Astrocyte (in vitro differentiated cells and primary cell): ENCODE measurements around the gene TARDBP. TPM values are rescaled to one million over a fixed set of nuclear protein-coding genes. Genes with fewer than 3 reads are reported as not detected.

Source experiments
- DNase-seq: peaks from one replicate; pipeline ENCODE4 v3.0.0-alpha.2; 2010; ENCODE audit warnings: low read depth
- FAIRE-seq: peaks from 2 replicates; lab custom pipeline; 2011; peaks lifted over from hg19 to GRCh38; lab: Jason Lieb, UNC
- H2AFZ ChIP-seq: 2 replicates; pipeline ENCODE4 v1.6.0; 2012; ENCODE audit warnings: low read depth, low read length, inconsistent platforms
- H3K27ac ChIP-seq: 2 replicates; pipeline ENCODE4 v1.5.1; 2011; ENCODE audit warnings: low read depth, low read length, inconsistent platforms
- H3K27me3 ChIP-seq: 2 replicates; pipeline ENCODE4 v1.6.0; 2011; ENCODE audit warnings: low read length, inconsistent platforms; ENCODE audit not compliant: insufficient read depth
- H3K36me3 ChIP-seq: 2 replicates; pipeline ENCODE4 v1.5.1; 2011; ENCODE audit warnings: low read length, inconsistent platforms; ENCODE audit not compliant: insufficient read depth
- H3K4me1 ChIP-seq: 2 replicates; pipeline ENCODE4 v1.5.1; 2011; ENCODE audit warnings: low read length, inconsistent platforms; ENCODE audit not compliant: insufficient read depth
- H3K4me2 ChIP-seq: 2 replicates; pipeline ENCODE4 v1.6.0; 2012; ENCODE audit warnings: low read length, inconsistent platforms
- H3K4me3 ChIP-seq: 2 replicates; pipeline ENCODE4 v1.5.1; 2011; ENCODE audit warnings: low read depth, mild to moderate bottlenecking, low read length, inconsistent platforms; ENCODE audit not compliant: insufficient read depth
- H3K79me2 ChIP-seq: 2 replicates; pipeline ENCODE4 v1.6.0; 2012; ENCODE audit warnings: mild to moderate bottlenecking, low read length, inconsistent platforms; ENCODE audit not compliant: insufficient read depth
- H3K9ac ChIP-seq: 2 replicates; pipeline ENCODE4 v1.6.0; 2012; ENCODE audit warnings: mild to moderate bottlenecking, low read length, inconsistent platforms
- H3K9me3 ChIP-seq: 2 replicates; pipeline ENCODE4 v1.5.1; 2012; ENCODE audit warnings: low read depth, mild to moderate bottlenecking, low read length, inconsistent platforms; ENCODE audit not compliant: insufficient read depth
- H4K20me1 ChIP-seq: 2 replicates; pipeline ENCODE4 v1.6.0; 2012; ENCODE audit warnings: low read length, inconsistent platforms; ENCODE audit not compliant: insufficient read depth
- H3K27ac Mint-ChIP-seq: one replicate; pipeline ENCODE4 v1.8.0; 2021; ENCODE audit warnings: mild to moderate bottlenecking, mixed read lengths; ENCODE audit not compliant: unreplicated experiment
- H3K27me3 Mint-ChIP-seq: one replicate; pipeline ENCODE4 v1.8.0; 2021; ENCODE audit warnings: low read depth, mixed read lengths; ENCODE audit not compliant: unreplicated experiment
- H3K36me3 Mint-ChIP-seq: one replicate; pipeline ENCODE4 v1.8.0; 2021; ENCODE audit warnings: low read depth, mixed read lengths; ENCODE audit not compliant: unreplicated experiment
- H3K4me1 Mint-ChIP-seq: one replicate; pipeline ENCODE4 v1.8.0; 2021; ENCODE audit warnings: low read depth, mixed read lengths; ENCODE audit not compliant: unreplicated experiment
- H3K4me3 Mint-ChIP-seq: one replicate; pipeline ENCODE4 v1.8.0; 2021; ENCODE audit warnings: mild to moderate bottlenecking, moderate library complexity, mixed read lengths; ENCODE audit not compliant: unreplicated experiment
- H3K9me3 Mint-ChIP-seq: one replicate; pipeline ENCODE4 v1.8.0; 2021; ENCODE audit warnings: mild to moderate bottlenecking, mixed read lengths; ENCODE audit not compliant: unreplicated experiment
- EZH2 ChIP-seq: IDR thresholded peaks from 2 replicates; pipeline ENCODE4 v1.6.1; 2012; ENCODE audit warnings: mild to moderate bottlenecking, low read length, inconsistent platforms; ENCODE audit not compliant: insufficient read depth
- total RNA-seq: library from RNA; stranded (reverse); gene quantifications from 2 replicates; pipeline ENCODE4 v1.2.1, GENCODE V29; 2021
- TF ChIP-seq, protein P1 (sequence below): IDR thresholded peaks from 2 replicates; pipeline ENCODE4 v1.5.1; 2011; ENCODE audit warnings: low read depth, mild to moderate bottlenecking, inconsistent platforms, low read length, moderate library complexity; ENCODE audit not compliant: insufficient read depth

TARDBP gene
- total RNA-seq, 1 donor from 2014 or later: 148 TPM

DNA sequence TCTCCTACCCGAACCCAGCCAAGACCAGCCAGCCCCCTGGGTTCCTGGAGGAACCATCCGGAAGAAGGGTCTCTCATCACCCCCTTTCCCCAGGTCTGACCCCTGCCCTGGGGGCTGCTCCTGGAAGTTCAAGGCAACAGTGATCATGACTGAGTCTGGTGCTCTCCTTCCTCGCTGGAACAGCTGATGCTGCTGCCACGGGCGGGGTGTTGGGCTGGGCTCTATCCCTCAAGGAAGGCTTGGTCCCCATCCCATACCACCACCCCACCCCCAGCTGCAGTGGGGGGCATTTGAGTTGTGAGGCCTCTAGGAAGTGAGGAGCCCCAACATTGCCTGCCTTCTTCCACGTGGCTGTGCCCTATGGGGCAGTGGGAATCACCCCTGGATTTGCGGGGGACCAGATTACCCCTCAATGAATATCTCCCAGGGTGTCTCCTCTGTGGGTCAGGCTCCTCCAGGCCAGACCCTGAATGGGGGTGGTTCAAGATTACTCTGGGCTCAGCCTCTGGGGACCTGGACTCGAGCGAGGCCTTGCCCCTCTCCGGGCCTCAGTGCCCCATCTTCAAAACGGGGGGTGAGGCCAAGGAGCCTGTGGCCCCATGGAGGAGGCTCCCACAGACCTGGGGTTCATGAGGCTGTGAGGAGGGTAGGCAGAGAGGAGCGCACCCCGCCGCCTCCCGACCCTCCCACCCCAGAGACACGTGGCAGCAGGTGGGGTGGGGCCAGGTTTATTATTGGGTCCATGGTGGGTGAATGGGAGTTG is 31.8 kb downstream of the TARDBP start:
- H3K27ac Mint-ChIP-seq: no peak overlapping the region
- Histone ChIP-seq H2AFZ (no peak overlapping the region), H3K27ac (no peak overlapping the region), H3K79me2 (no peaks in the 10 kb centered on the region), H3K4me2 (no peak overlapping the region), H3K4me3 (no peak overlapping the region), H3K9me3 (no peaks in the 10 kb centered on the region), H3K27me3 (no peaks in the 10 kb centered on the region), H3K4me1 (no peaks in the 10 kb centered on the region), H3K9ac (no peak overlapping the region), H3K36me3 (no peaks in the 10 kb centered on the region), H4K20me1 (no peaks in the 10 kb centered on the region)
- TF ChIP-seq, protein P1, sequence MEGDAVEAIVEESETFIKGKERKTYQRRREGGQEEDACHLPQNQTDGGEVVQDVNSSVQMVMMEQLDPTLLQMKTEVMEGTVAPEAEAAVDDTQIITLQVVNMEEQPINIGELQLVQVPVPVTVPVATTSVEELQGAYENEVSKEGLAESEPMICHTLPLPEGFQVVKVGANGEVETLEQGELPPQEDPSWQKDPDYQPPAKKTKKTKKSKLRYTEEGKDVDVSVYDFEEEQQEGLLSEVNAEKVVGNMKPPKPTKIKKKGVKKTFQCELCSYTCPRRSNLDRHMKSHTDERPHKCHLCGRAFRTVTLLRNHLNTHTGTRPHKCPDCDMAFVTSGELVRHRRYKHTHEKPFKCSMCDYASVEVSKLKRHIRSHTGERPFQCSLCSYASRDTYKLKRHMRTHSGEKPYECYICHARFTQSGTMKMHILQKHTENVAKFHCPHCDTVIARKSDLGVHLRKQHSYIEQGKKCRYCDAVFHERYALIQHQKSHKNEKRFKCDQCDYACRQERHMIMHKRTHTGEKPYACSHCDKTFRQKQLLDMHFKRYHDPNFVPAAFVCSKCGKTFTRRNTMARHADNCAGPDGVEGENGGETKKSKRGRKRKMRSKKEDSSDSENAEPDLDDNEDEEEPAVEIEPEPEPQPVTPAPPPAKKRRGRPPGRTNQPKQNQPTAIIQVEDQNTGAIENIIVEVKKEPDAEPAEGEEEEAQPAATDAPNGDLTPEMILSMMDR: no peak
- H3K4me3 Mint-ChIP-seq: no peak overlapping the region
- no peaks in the 10 kb centered on the region for H3K27me3 Mint-ChIP-seq
- FAIRE-seq (no peak), DNase-seq (no peak)
- no peaks in the 10 kb centered on the region for H3K9me3 Mint-ChIP-seq
- no peaks in the 10 kb centered on the region for H3K36me3 Mint-ChIP-seq
- H3K4me1 Mint-ChIP-seq: no peaks in the 10 kb centered on the region

DNA sequence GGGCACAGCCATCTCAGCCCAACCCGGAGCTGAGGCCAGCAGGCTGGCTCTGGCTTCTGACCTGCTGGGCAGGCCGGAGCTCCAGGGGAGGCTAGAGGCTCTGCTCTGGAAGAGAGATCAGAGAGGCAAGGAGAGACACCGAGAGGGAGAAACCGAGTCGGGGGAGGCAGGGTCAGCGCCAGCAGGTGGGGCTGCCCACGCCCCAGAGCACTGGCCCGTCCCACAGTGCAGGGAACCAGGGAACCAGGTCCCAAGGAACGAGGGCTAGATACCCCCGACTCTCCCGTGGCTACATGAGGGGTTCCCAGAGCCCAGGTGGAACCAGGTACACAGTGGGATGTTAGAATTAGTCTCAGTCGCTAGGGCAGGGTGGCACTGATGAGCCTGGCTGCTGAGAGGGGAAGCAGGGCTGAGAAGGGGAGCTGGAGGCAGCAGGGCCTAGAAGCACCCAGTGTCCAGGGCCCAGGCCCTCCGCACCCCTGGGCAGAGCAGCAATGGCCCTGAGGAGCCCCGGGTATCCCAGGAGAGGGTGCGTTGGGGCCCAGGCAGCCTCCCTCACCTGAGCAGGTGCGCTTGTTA is 32.5 kb downstream of the TARDBP start:
- no peak overlapping the region for H2AFZ ChIP-seq
- no peak overlapping the region for H3K27ac Mint-ChIP-seq

More for the DNA sequence above, 32.5 kb downstream of the TARDBP start:
- no peaks in the 10 kb centered on the region for H3K9me3 Mint-ChIP-seq
- TF ChIP-seq, protein P1: no peak
- no peak for TF ChIP-seq EZH2
- Histone ChIP-seq H4K20me1 (no peaks in the 10 kb centered on the region), H3K9ac (no peak overlapping the region), H3K4me3 (no peak overlapping the region), H3K4me1 (no peaks in the 10 kb centered on the region), H3K9me3 (no peaks in the 10 kb centered on the region), H3K36me3 (no peaks in the 10 kb centered on the region), H3K79me2 (no peaks in the 10 kb centered on the region), H3K27me3 (no peaks in the 10 kb centered on the region), H3K27ac (no peak overlapping the region), H3K4me2 (no peak overlapping the region)
- FAIRE-seq: no peak
- H3K27me3 Mint-ChIP-seq: no peaks in the 10 kb centered on the region
- H3K4me3 Mint-ChIP-seq: no peak overlapping the region
- no peak for DNase-seq
- H3K4me1 Mint-ChIP-seq: no peaks in the 10 kb centered on the region
- H3K36me3 Mint-ChIP-seq: no peaks in the 10 kb centered on the region
